CD14-positive monocyte (primary cell): ENCODE results near the gene LYL1. TPM values are rescaled to one million over a fixed set of nuclear protein-coding genes. Genes with fewer than 3 reads are reported as not detected.

Experiments used
- DNase-seq, 3 donors: peaks; one replicate each; pipeline ENCODE4 v3.0.0-alpha.2; 2011 to 2022
- H2AFZ ChIP-seq: 2 replicates; pipeline ENCODE4 v1.6.0; 2012; ENCODE audit warnings: mild to moderate bottlenecking, low read depth, low read length, inconsistent platforms; ENCODE audit not compliant: insufficient read depth, poor library complexity, severe bottlenecking
- H3K27ac ChIP-seq, 2 donors: 1 replicate in 1 of 2; 2 replicates in 1 of 2; pipeline ENCODE4 v1.5.1; 2012 to 2013; ENCODE audit warnings: low read length in 2 of 2, control low read depth in 1 of 2, inconsistent platforms in 1 of 2, low read depth in 1 of 2, mild to moderate bottlenecking in 1 of 2
- H3K27me3 ChIP-seq, 2 donors: one replicate each; pipeline versions ENCODE4 v1.6.0 to v1.6.1; 2011 to 2013; ENCODE audit warnings: low read length in 2 of 2; ENCODE audit not compliant: control insufficient read depth in 2 of 2, insufficient read depth in 2 of 2
- H3K36me3 ChIP-seq, 2 donors: replicated peaks in 1 of 2; 1 replicate in 1 of 2; 2 replicates in 1 of 2; pipeline versions ENCODE4 v1.5.1 to v1.6.1; 2012 to 2013; ENCODE audit warnings: low read length in 2 of 2, control low read depth in 1 of 2, inconsistent platforms in 1 of 2, mild to moderate bottlenecking in 1 of 2; ENCODE audit not compliant: insufficient read depth in 2 of 2, control insufficient read depth in 1 of 2
- H3K4me1 ChIP-seq, 2 donors: 1 replicate in 1 of 2; 2 replicates in 1 of 2; pipeline versions ENCODE4 v1.5.1 to v1.6.1; 2012 to 2013; ENCODE audit warnings: low read length in 2 of 2, control low read depth in 1 of 2, inconsistent platforms in 1 of 2, mild to moderate bottlenecking in 1 of 2, moderate library complexity in 1 of 2; ENCODE audit not compliant: insufficient read depth in 2 of 2, control insufficient read depth in 1 of 2
- H3K4me2 ChIP-seq: replicated peaks from 2 replicates; pipeline ENCODE3; 2012; ENCODE audit warnings: low read length, moderate library complexity, mild to moderate bottlenecking; ENCODE audit not compliant: poor library complexity, severe bottlenecking; ENCODE audit errors: extremely low read depth
- H3K4me3 ChIP-seq, 3 experiments: fragments of 200-600 bp in 1 of 3; sonication (generic) in 1 of 3; replicated peaks in 1 of 3; 1 replicate in 2 of 3; 2 replicates in 1 of 3; pipeline ENCODE4 v1.5.1; 2011 to 2013; ENCODE audit warnings: low read length in 3 of 3, mild to moderate bottlenecking in 3 of 3, control low read depth in 2 of 3, low read depth in 2 of 3, inconsistent platforms in 1 of 3, moderate library complexity in 1 of 3
- H3K79me2 ChIP-seq: 2 replicates; pipeline ENCODE4 v1.6.0; 2012; ENCODE audit warnings: mild to moderate bottlenecking, control low read depth, inconsistent platforms, low read length, moderate library complexity; ENCODE audit not compliant: insufficient read depth
- H3K9ac ChIP-seq: 2 replicates; pipeline ENCODE4 v1.6.0; 2017; ENCODE audit warnings: low read length, mild to moderate bottlenecking; ENCODE audit not compliant: insufficient read depth, poor library complexity, severe bottlenecking
- H3K9me3 ChIP-seq, 2 donors: replicated peaks in 1 of 2; 1 replicate in 1 of 2; 2 replicates in 1 of 2; pipeline versions ENCODE4 v1.5.1 to v1.6.1; 2012 to 2013; ENCODE audit warnings: low read length in 2 of 2, control low read depth in 1 of 2; ENCODE audit not compliant: control insufficient read depth in 1 of 2, insufficient read depth in 1 of 2
- H4K20me1 ChIP-seq: 2 replicates; pipeline ENCODE4 v1.6.0; 2012; ENCODE audit warnings: mild to moderate bottlenecking, low read length, control low read depth, moderate library complexity; ENCODE audit not compliant: insufficient read depth
- H3K27ac Mint-ChIP-seq, 7 donors: one replicate each; pipeline ENCODE4 v1.8.0; 2020; ENCODE audit warnings: mild to moderate bottlenecking in 7 of 7, mixed read lengths in 7 of 7, moderate library complexity in 6 of 7, inconsistent platforms in 2 of 7
- H3K27me3 Mint-ChIP-seq, 3 donors: one replicate each; pipeline ENCODE4 v1.8.0; 2021 to 2022; ENCODE audit warnings: low read depth in 3 of 3, mild to moderate bottlenecking in 3 of 3, mixed read lengths in 3 of 3, moderate library complexity in 3 of 3, inconsistent platforms in 1 of 3
- H3K36me3 Mint-ChIP-seq, 2 donors: one replicate each; pipeline ENCODE4 v1.8.0; 2020; ENCODE audit warnings: mixed read lengths in 2 of 2, inconsistent platforms in 1 of 2, mild to moderate bottlenecking in 1 of 2
- H3K4me1 Mint-ChIP-seq: one replicate; pipeline ENCODE4 v1.8.0; 2020; ENCODE audit warnings: mild to moderate bottlenecking, mixed read lengths
- H3K4me3 Mint-ChIP-seq, 2 donors: one replicate each; pipeline ENCODE4 v1.8.0; 2020; ENCODE audit warnings: mild to moderate bottlenecking in 2 of 2, mixed read lengths in 2 of 2, moderate library complexity in 1 of 2
- H3K9me3 Mint-ChIP-seq, 7 donors: one replicate each; pipeline ENCODE4 v1.8.0; 2020 to 2022; ENCODE audit warnings: mixed read lengths in 7 of 7, mild to moderate bottlenecking in 6 of 7, moderate library complexity in 6 of 7, inconsistent platforms in 2 of 7
- WGBS: methylation state at CpG from one replicate; pipeline ENCODE4 v1.1.5; 2013; ENCODE audit warnings: missing lambda C conversion rate; ENCODE audit not compliant: insufficient coverage; 5-methylcytosine and 5-hydroxymethylcytosine counted together
- intact Hi-C, 2 donors: fragments of 100-400 bp; cut with micrococcal nuclease; formaldehyde crosslinking; loops; one replicate each; pipeline versions ENCODE4 v1.15.0 to v1.15.1; 2023
- polyA plus RNA-seq, 3 donors: library from polyadenylated mRNA; depleted of rRNA in 1 of 3; unstranded in 2 of 3; stranded (reverse) in 1 of 3; fragments of 300-500 nt in 2 of 3; fragments of >200 nt in 1 of 3; fragmentation: Illumina TruSeq in 2 of 3; gene quantifications; 1 replicate in 2 of 3; 2 replicates in 1 of 3; pipeline ENCODE4 v1.2.3, GENCODE V29; 2012 to 2021
- TF ChIP-seq, protein P1 (sequence below): fragments of 200-600 bp; IDR thresholded peaks from one replicate; pipeline ENCODE4 v1.8.0; 2022; ENCODE audit warnings: antibody characterized with exemption, mild to moderate bottlenecking

LYL1 gene
- polyA plus RNA-seq, 3 donors = 35.7 to 51.1 (median 37.1) TPM

DNA sequence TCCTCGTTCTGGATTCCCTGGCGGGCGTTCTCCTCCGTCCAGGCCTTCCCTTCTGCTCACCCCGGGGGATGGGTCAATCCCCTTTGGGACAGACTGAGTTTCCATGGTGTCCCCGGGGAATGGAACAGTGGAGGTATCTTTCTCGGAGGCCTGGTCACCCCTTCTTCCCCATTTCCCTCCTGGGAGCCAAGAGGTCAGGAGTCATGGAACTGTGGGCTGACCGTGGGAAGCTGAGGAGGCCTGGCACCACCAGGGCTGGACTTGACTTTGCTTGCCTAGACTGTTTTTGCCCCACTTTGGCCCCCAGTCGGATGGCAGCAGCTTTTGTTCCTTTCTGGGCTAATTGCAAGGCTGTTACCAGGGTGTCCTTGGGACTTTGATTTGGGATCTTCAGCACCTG lies 17.4 kb upstream of the LYL1 start:
- Histone ChIP-seq H3K4me3 (no peak overlapping the region), H3K36me3 (peaks cover 2 to 34% of the 10 kb centered on the region in 2 donors), H3K9ac (no peak overlapping the region), H4K20me1 (peaks cover 58% of the 10 kb centered on the region), H2AFZ (no peak overlapping the region), H3K9me3 (no peaks in the 10 kb centered on the region), H3K27me3 (no peaks in the 10 kb centered on the region), H3K4me2 (no peak overlapping the region), H3K4me1 (peaks cover 37 to 50% of the 10 kb centered on the region in 2 donors), H3K27ac (peak overlapping the region in 1 of 2 donors; percentile 70), H3K79me2 (peaks cover 80% of the 10 kb centered on the region)
- Mint-ChIP-seq H3K4me3 (no peak overlapping the region), H3K27ac (no peak overlapping the region), H3K27me3 (peaks cover 0 to 3% (median 0%) of the 10 kb centered on the region in 3 donors), H3K4me1 (peaks cover 55% of the 10 kb centered on the region), H3K36me3 (peaks cover 15 to 28% of the 10 kb centered on the region in 2 donors), H3K9me3 (no peaks in the 10 kb centered on the region)
- intact Hi-C loops = no loop called here
- TF ChIP-seq, protein P1, sequence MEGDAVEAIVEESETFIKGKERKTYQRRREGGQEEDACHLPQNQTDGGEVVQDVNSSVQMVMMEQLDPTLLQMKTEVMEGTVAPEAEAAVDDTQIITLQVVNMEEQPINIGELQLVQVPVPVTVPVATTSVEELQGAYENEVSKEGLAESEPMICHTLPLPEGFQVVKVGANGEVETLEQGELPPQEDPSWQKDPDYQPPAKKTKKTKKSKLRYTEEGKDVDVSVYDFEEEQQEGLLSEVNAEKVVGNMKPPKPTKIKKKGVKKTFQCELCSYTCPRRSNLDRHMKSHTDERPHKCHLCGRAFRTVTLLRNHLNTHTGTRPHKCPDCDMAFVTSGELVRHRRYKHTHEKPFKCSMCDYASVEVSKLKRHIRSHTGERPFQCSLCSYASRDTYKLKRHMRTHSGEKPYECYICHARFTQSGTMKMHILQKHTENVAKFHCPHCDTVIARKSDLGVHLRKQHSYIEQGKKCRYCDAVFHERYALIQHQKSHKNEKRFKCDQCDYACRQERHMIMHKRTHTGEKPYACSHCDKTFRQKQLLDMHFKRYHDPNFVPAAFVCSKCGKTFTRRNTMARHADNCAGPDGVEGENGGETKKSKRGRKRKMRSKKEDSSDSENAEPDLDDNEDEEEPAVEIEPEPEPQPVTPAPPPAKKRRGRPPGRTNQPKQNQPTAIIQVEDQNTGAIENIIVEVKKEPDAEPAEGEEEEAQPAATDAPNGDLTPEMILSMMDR = no peak
- no peak for DNase-seq
- WGBS = 100% methylated on average over 2 of the region's 9 CpGs

DNA sequence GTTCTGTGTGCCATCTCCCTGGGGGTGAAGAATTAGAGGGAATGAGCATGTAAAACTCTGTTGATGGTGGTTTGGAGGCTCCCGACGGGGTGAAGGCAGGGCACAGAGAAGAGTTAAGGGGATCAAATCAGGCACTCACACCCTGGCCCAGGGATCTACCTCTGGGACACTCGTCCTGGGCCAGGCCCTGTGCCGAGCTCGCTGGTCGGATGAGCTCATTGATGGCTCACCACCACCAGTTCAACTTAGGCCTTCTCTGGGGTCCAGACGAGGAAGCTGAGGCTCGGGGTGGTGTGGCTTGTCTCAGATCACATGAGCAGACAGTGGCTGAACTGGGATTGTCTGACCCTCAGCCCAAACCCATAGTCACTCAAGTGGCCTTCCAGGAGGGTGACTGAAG lies 17.0 kb upstream of the LYL1 start:
- DNase-seq = no peak
- Histone ChIP-seq H4K20me1 (peaks cover 55% of the 10 kb centered on the region), H3K27ac (peak overlapping the region in 1 of 2 donors; percentile 70), H3K79me2 (peaks cover 76% of the 10 kb centered on the region), H3K27me3 (no peaks in the 10 kb centered on the region), H3K4me1 (peaks cover 37 to 50% of the 10 kb centered on the region in 2 donors), H3K9me3 (no peaks in the 10 kb centered on the region), H3K4me2 (peak overlapping the region; percentile 89), H3K36me3 (peaks cover 2 to 30% of the 10 kb centered on the region in 2 donors), H2AFZ (no peak overlapping the region), H3K4me3 (peak overlapping the region in 1 of 3 experiments; percentile 92), H3K9ac (peak overlapping the region; percentile 85)
- Mint-ChIP-seq H3K4me3 (peak overlapping the region in 1 of 2 donors; percentile 76), H3K36me3 (peaks cover 18 to 25% of the 10 kb centered on the region in 2 donors), H3K27me3 (peaks cover 0 to 3% (median 0%) of the 10 kb centered on the region in 3 donors), H3K27ac (peak overlapping the region in 3 of 7 donors; percentile 57 to 82 (median 82)), H3K9me3 (no peaks in the 10 kb centered on the region), H3K4me1 (peaks cover 55% of the 10 kb centered on the region)
- WGBS = 77% methylated on average over 5 of the region's 8 CpGs
- intact Hi-C loops = loop anchor here in 1 of 2 donors (5.0 kb wide), 1 partner anchor 33 kb away; the partner anchor contains the start of genes IER2 and STX10
- TF ChIP-seq, protein P1 = no peak
